Peyer's patch (tissue), 4 donors: ENCODE results near the gene ZNF484.

Experiments used
- POLR2A ChIP-seq, 2 donors: fragments of 450-650 bp; IDR thresholded peaks; one replicate each; pipeline ENCODE4 v1.5.1; 2017; ENCODE audit warnings: antibody characterized with exemption in 2 of 2, mild to moderate bottlenecking in 2 of 2, moderate library complexity in 2 of 2
- TF ChIP-seq, protein P1 (sequence below), 6 experiments: fragments of 450-650 bp in 4 of 6; fragments of 200-600 bp in 2 of 6; sonication (generic) in 1 of 6; IDR thresholded peaks; one replicate each; pipeline ENCODE4 v1.5.1; 2017 to 2019; ENCODE audit warnings: antibody characterized with exemption in 6 of 6, mild to moderate bottlenecking in 3 of 6, moderate library complexity in 1 of 6

DNA sequence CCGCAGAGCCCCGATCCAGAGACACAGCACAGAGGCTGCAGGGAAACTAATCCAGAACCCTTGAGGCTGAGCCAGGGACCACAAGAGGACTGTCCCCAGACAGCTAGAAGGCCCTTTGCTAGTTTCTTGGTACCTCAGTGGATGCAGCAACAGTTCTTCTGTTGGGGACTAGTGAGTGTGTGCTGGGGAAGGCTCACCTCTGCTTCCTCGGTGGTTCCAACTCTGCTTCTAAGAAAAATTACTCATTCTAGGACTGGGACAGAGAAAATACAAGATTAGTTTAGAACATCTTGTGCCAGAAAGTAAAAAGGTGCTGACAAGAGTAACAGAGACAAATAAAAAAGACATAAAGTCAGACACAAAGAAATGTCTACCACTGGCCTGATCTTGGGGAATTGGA is 19.5 kb upstream of the ZNF484 start:
- TF ChIP-seq, protein P1, sequence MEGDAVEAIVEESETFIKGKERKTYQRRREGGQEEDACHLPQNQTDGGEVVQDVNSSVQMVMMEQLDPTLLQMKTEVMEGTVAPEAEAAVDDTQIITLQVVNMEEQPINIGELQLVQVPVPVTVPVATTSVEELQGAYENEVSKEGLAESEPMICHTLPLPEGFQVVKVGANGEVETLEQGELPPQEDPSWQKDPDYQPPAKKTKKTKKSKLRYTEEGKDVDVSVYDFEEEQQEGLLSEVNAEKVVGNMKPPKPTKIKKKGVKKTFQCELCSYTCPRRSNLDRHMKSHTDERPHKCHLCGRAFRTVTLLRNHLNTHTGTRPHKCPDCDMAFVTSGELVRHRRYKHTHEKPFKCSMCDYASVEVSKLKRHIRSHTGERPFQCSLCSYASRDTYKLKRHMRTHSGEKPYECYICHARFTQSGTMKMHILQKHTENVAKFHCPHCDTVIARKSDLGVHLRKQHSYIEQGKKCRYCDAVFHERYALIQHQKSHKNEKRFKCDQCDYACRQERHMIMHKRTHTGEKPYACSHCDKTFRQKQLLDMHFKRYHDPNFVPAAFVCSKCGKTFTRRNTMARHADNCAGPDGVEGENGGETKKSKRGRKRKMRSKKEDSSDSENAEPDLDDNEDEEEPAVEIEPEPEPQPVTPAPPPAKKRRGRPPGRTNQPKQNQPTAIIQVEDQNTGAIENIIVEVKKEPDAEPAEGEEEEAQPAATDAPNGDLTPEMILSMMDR (IDR thresholded peaks at IDR 0.05), result no peak
- TF ChIP-seq POLR2A (IDR thresholded peaks at IDR 0.05), result no peak
